ENCODE results near the gene PLEKHG7.
A peak's percentile ranks its signal among the peaks of the same experiment; 100 is the strongest.
"Not testable (repeated sequence)": the region's sequence is repeated elsewhere in the genome, so short reads cannot be mapped to it uniquely, and the experiment has no call there.

The PLEKHG7 gene

DNA sequence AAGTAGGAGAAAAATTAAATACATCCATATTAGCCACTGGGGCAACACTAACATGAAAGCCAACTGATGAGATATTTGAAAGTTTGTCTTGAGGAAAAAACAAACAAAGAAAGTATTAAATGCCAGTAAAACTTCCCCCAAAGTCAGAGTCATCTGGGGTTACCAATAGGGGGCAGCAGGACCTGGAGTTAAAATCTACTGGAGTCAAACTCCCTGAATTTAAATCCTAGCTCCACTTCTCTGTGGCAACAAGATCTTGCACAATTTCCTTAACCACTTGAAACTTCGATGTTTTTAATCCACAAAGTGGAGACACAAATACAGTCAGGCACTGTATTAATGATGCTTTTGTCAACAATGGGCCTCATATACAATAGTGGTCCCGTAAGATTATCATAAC, 14.4 kb downstream of the PLEKHG7 start:
- peak; percentile 17 for DNase-seq

DNA sequence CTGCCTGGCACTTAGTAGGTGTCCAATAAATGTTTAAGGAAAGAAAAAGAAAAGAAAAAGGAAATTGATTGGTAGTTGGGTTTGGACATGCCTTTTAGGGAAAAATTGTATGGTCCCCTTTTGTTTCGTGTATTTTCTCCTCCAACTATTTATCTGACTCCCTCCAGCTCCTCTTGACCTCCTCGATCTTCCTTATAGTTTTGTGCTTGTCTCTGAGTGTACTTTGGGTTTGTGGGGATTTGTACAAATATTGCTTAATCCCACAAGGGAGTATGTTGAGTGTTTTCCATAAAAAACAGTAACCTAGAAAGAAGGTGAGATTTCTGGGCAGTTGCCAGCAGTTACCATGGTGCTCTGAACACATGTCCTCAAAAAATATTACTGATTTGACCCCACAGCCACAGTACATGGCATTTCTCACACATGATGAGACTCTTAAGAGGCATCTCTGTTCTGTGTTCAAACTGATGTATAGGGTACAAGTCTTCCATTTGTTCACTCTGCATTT, 15.7 kb downstream of the PLEKHG7 start:
- DNase-seq: no peak

DNA sequence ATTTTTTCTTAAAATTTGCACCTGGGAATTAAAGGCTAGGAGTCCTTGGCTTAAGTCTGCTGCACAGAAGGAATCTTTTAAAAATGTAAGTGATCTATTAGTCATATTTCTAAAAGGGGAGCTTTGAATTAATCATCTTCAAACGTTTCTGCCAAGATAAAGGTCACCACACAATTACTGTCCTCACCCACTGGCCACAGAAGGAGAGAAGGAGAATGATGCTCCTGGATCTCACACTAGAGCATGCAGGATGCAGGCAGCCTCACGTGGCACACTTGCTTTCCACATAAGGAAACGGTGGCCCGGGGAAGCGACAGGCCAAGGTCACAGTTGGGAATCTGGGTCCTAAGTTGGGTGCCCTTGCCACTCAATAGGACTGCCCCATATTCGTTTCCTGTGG, 16.9 kb downstream of the PLEKHG7 start:
- peak; percentile 18 for DNase-seq

DNA sequence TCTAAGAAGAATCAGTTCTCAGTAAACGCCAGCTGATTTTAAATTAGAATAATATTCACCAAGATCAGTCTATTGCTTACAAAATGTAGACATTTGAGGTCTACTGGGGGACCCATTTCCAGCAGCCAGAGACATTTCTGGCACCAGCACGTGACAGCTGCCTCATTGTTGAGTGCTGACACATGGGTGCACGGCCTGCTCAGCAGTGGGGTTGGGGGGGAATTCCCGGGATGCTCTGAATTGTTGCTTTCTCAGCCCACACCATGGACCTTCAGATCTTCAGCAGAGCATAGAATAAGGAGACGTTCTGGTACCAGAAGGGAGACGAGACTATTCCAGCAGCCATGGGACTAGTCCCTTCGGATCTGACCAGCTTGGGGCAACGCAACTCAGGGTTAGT, 18.3 kb downstream of the PLEKHG7 start:
- DNase-seq: peak; percentile 57

DNA sequence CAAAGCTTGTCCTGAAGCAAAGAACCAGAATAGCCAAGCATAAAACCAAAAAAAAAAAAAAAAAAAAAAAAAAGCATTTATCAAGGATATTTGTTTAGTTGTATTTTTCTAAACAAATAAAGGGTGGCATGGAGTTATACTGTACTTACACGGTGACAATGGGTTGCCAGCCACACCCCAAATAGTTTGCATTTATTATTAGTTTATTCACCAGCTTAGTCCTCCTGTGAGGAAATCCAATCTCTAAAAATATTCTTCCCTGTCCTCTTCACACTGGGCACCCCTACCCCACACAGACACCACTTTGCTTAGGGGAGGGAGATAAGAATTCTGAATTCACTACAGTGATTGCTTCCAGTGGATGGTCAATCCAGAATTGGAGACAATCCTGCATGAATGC, 18.9 kb downstream of the PLEKHG7 start:
- no peak for DNase-seq

DNA sequence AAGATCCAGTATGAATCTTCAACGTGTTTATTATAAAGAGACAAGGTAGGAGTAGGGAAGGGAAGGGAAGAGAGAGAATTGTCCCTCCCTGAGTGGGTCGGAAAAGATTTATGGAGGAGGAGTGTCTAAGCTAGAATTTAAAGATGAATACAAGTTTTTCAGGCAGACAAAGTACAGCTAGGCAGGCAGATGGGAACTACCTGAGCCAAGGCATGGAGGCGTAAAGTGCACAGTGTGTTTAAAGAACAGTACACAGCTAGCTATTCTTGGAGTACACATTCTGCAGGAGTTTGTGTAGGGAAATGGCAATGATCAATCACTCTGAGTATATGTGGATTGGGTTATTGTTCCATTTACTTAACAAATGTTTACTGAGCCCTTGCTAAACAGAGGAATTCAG, 20.1 kb downstream of the PLEKHG7 start:
- no peak for DNase-seq

DNA sequence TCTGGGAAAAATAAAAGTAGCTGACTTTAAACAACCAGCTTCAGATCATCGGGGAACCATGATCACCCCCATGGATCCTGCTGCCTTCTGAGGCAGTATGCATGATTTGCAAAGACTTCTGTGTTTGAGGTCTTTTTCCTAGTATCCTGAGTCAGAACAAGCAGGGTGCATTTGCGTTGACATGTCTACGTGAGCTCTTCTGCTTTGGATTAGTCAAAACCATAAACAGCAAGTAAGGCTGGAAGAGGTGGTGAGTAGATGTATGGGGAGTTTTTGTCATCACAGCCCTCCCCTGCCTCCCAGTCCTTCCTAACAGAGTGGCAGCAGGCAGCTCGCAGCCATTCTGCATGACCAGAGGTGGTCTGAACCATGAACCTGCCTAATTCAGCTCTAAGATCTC, 24.1 kb downstream of the PLEKHG7 start:
- DNase-seq: no peak

DNA sequence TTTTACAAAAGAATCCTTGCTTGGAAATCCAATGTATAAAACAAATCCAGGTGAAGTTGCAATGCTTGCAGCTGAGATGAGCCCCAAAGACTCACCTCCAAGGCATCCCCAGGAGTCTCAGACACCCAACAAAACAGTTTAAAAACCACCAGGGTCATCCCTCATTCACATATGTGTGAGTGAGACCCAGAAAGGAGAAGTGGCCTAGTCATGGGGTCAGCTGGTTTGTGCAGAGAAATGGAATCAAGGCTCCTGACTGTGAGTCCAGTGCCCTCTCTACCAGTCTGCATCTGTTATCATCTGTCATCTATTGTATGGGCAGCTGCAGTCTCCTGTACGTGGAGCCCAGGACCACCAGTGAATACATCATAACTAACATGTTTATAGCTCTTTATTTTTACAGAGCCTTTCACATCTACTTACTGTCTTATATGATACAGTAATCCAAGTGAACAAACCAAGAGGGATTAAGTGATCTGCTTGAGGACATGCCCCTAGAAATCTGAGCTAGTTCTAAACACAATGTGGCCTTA, 27.1 kb downstream of the PLEKHG7 start:
- no peak for DNase-seq

DNA sequence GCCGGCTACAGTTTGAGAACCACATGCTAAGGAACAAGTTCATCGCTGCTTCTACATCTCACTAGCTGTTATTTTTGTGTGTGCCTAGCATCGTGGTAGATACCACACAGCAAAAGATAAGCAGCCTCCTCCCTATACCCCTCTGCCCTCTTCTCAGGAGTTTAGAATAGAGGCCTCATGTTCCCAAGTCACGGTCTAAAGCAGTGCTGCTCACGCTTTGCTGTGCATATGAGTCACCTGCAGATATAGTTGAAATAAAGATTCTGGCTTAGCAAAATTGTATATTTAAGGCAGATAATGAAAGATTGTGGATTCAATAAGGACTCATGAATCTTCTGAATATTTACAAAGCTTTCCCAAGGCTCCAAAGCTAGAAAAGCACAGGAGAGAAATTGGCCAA, 28.0 kb downstream of the PLEKHG7 start:
- no peak for DNase-seq

DNA sequence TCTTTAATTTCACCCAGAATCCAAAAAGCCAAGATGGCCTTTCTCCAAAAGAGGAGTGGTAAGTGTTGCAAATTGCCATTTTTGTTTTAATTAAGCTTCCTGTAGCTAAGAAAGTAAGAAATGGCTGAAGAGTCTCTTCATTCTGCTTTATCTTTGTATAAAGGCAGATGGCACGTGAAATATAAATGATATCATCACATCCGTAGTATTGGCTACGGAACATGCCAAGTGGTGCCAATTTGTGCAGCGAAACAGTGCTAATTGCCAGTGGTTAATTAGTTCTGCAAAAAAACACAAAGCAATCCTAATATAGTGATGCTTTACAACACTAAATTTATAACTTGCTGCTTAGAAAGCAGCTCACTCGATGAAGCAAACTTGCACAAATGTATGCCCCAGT, 29.4 kb downstream of the PLEKHG7 start:
- no peak for DNase-seq

DNA sequence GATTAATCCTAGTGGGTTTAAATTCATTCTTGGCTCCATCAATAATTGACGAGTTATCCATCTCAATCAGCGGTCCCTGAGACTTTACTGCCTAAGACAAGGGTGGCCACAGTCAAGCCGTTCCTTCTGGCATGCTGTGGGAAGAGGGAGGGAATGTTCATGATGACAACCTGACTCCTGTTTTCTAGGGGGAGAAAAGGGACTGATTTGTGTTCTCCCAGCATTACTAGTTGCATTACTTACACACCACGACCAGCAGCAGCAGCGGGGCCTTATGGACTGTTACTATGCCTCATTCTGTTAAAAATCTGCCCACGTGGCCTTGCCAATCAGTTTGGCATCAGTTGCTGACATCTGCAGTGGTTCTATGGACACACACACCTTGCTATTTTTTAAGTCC, 29.9 kb downstream of the PLEKHG7 start:
- no peak for DNase-seq

DNA sequence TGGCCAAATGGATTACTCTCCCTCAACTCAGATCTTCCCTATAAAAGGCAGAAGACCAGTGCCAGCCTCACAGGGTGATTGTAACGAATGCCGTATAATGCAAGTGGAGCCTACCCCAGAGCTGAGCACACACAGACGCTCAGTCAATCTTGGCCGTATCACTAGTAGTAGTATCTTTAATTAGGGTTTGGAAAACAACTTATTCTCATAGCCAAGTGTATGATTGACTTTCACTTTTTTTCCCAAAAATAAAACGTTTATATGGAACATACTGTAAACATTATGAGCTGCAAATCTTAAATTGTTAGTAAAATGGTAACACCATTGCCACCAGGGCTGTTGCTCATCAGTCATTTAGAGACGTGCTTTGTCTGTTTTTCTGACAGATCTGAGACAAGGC, 30.4 kb downstream of the PLEKHG7 start:
- no peak for DNase-seq

DNA sequence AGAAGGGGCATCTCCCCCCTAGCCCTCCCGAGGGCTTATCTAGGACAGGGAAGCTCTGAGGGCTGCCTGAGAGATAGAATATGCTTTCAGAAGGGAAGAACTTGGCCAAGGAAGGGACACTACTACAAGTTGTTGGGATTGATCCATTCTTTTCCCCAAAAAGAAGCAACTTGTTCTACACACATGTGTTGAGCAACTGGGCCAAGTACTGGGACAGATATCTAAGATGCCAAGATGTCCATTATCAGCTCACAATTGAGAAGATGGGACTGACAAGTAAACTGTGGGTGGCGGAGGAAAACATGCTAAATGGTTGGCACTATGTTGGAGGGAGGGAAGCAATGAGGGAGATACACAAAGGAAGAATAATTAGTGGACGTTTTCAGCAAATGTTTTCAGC, 30.9 kb downstream of the PLEKHG7 start:
- no peak for DNase-seq

DNA sequence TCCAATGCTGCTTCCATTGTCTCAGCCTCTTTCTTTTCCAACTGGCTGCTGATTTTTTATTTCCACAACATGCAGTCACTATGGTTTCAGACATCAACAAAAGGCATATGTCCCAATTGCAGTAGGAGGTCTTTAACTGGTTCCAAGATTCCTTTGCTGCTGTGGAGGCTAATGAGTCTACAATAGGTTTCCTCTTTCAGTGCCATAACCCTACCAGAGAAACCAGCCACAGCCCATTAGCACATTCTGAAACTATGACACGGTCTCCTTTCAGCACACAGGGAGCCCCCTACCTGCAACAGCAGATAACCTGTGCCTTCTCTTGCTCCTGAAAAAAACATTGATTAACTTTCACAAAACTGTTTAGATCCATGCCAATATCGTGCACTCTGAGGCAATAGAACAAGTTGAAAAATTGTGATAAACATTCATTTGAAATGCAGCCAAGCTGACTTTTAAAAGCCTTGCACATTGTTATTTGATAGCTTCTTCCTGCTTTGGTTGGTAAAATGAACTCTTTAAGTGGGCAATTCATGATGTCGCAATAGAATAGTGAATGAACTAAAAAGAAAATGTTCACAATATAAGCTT, 32.4 kb downstream of the PLEKHG7 start:
- DNase-seq: peak; percentile 89

DNA sequence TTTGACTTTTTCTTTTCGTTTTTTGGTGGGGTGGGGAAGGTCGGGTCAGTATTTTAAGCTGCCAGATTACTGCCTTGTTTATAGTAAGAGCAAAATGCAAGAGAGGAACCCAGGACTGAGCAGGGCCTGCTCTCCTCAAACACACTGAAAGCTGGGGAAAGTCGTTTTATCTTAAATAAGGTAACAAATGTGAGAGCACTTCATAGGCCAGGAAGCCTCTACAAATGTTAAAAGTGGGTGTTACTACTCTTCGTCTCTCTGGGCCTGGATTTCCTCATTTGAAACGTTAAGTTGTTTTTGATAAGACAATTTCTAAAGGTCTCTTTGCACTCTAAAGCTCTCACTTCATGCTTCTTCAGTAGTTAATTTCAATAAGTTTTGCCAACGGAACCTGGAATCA, 33.8 kb downstream of the PLEKHG7 start:
- no peak for DNase-seq

DNA sequence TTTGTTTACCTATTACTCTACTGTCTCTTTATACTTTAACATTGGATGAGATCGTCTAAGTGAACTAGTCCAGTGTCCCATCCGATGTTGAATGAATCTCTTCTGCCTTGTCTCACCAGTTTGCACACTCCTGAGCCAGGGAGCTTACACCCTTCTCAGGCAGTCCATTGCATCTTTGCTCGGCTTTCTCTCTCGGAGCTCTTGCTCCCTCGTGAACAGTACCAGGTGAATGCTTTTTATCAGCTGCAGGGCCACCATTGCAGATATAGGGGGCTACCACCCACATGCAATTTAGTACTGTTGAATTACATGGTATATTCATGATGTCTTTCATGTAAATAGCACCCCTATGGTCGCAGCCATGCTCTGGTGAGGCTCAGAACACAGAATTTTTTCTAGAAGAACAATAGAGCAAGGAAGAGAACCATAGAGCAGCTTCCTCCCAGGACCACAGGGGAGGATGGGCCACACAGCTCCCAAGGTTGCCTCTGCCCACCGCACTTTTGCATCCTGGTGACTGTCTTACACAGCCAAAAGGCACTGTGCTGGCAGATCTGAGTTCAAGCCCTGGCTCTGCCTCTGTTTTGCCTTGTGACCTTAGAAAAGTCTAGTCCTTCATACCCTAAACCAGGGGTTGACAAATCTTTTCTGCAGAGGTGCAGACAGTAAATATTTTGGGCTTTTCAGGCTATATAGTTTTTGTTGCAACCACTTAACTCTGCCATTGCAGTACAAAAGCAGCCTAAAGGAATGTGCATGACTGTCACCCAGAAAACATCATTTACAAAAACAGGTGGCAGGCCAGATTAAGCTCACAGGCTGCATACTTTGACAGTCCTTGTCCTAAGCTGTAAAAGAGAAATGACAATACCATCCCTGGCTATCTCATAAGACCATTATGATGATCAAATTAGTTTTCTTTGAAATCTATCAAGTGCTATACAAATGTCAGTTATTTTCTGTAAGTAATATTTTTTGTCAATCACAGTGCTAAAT, 35.4 kb downstream of the PLEKHG7 start:
- no peak for DNase-seq

DNA sequence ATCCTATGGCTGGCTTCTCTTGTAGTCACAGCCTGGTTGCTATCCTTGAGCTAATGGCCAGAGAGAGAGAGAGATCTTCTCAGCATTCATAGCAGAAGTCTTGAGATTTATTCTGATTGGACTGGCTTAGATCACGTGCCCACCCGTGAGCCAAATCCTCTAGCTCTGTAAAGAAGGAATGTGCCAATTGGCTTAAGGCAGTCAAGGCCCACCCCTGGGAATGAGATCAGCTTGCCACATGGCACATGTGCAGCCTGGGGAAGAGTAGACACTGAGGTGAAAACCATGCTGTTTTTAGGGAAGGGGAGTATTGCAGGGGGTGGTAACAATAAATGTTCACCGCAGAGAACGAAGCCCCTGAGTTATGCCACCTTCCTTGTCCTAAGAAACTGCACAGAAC, 36.3 kb downstream of the PLEKHG7 start:
- no peak for DNase-seq

DNA sequence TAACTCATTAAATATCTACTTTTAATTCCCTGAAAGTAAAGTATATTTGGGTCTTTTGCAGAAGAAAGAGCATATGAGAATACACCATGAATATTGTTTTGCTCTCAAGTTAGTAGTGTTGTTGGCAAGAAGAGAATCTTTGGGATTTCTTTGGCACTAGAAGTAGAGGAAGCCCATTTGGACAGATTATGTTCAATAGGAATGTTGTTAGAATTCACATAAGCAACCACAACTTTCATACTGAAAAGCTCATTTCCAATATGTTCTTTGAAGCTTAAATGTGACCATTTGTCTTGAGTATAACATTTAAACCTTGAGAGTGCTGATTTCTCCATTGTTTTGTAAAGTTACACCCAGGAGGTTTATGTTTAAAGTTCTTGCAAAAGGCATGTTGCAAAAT, 37.6 kb downstream of the PLEKHG7 start:
- DNase-seq: no peak

DNA sequence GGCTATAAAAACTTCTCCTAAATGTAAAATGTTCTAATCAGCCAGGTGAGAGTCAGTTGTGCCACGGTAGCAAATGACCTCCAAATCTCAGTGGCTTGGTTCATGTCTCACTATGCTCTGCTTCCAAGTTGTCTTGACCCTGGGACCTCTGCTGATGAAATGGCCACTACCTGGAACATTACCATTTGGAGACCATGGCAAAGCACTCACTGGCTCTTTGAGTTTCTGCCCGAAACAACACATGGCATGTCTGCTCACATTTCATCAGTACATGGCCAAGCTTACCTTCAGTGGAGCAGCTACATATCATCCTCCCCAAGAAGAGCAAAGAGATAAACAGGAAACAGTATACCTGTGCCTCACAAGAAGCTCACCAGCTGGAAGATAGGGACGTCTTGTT, 40.2 kb downstream of the PLEKHG7 start:
- no peak for DNase-seq

DNA sequence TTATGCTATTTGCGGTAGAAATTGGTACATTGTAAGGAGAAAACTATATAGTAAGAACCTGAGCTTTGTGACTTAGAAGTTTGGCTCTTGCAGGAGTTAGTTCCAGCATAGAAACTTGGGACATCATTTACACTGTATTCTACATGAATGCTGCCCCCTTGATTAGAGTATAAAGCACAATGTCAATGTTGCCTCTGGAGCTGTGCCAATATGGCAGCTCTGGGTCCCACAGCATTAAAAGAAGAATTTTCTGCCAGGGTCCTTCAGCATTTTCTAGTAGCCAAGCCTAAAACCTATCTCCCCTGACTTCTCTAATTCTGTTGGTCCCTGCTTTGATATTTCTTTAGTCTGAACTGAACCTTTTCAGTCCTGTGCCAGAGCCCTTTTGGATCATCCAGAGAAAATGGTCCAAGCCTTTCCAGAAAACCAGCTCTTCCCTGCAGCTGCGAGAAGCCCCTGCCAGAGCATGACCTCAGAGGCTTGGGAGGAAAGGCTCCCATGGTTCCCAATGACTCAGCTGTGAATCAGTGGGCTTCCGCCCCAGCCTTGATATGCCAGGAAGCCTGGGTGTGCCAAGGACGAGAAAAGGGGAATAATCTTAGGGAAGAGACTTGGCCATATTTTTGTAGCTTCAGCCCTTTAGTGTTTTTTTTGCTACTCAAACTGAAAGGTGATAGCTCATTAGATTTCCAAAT, 43.2 kb downstream of the PLEKHG7 start:
- peak; percentile 92 for DNase-seq

DNA sequence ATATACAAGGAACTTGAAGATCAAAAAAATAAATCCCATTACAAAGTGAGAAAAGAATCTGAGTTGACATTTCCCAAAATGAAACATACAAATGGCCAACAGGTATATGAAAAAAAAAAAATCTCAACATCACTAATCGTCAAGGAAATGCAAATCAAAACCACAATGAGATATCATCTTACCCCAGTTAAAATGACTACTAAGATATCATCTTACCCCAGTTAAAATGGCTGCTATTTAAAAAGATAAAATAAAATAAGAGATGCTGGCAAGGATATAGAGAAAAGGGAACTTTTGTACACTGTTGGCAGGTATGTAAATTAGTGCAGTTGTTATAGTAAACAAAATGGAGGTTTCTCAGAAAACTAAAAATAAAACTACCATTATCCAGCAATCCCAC, 44.4 kb downstream of the PLEKHG7 start:
- no peak for DNase-seq

DNA sequence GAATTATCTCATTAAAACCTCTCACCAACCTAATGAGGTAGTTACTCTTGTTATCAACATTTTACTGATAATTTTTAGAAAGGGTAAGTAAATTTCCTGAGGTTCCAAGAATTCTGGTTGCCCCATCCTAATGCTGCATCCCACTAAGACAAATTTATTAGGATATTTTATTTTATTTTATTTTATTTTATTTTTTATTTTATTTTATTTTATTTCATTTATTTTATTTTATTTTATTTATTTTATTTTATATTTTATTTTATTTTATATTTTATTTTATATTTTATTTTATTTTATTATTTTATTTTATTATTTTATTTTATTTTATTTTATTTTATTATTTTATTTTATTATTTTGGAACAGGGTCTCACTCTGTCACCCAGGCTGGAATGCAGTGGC, 46.9 kb downstream of the PLEKHG7 start:
- DNase-seq: not testable (repeated sequence)

Data from fibroblast of skin of right quadriceps (primary cell).